GM21576 (cell line): ENCODE data around the gene CDC7.
"Not testable (repeated sequence)": the region's sequence is repeated elsewhere in the genome, so short reads cannot be mapped to it uniquely, and the experiment has no call there.

ENCODE experiments used
- ATAC-seq: cut with Tn5 transposase; IDR thresholded peaks from one replicate; pipeline ENCODE4 v1.9.1; 2021; ENCODE audit warnings: mild to moderate bottlenecking, moderate library complexity; ENCODE audit not compliant: unreplicated experiment

Gene CDC7

GRCh38 chr1:91500756-91501522 is at the start of gene CDC7:
TSS of gene CDC7 (plus strand) at chr1:91500851. CDS start at chr1:91501717, 866 bp downstream.
- ATAC-seq, result peak; percentile 65

GRCh38 chr1:91454136-91454535 is 46.5 kb upstream of the CDC7 start:
- ATAC-seq, result no peak

GRCh38 chr1:91455334-91455733 is 45.3 kb upstream of the CDC7 start:
- ATAC-seq, result no peak

GRCh38 chr1:91455896-91456295 is 44.8 kb upstream of the CDC7 start:
- no peak for ATAC-seq

- not testable (repeated sequence) for ATAC-seq
Measured at GRCh38 chr1:91465350-91465749, 35.3 kb upstream of the CDC7 start.

GRCh38 chr1:91476533-91477217 is 24.0 kb upstream of the CDC7 start:
- ATAC-seq, result no peak

- ATAC-seq, result no peak
Measured at GRCh38 chr1:91487469-91487868, 13.2 kb upstream of the CDC7 start.

GRCh38 chr1:91490501-91490900 is 10.2 kb upstream of the CDC7 start:
- ATAC-seq, result no peak

GRCh38 chr1:91498035-91498434 is 2.6 kb upstream of the CDC7 start:
- no peak for ATAC-seq

GRCh38 chr1:91498498-91499245 is 2.0 kb upstream of the CDC7 start:
- ATAC-seq, result no peak

GRCh38 chr1:91499346-91499745 is 1.3 kb upstream of the CDC7 start:
- no peak for ATAC-seq

GRCh38 chr1:91499904-91500755 is 521 bp upstream of the CDC7 start:
- ATAC-seq, result peak; percentile 9

GRCh38 chr1:91501523-91501851 is 836 bp downstream of the CDC7 start:
- peak; percentile 9 for ATAC-seq

- ATAC-seq, result no peak
Measured at GRCh38 chr1:91501971-91502671, 1.5 kb downstream of the CDC7 start.

GRCh38 chr1:91502672-91503184 is 2.1 kb downstream of the CDC7 start:
- ATAC-seq, result no peak

- ATAC-seq, result no peak
Measured at GRCh38 chr1:91503332-91503900, 2.8 kb downstream of the CDC7 start.

GRCh38 chr1:91503975-91504530 is 3.4 kb downstream of the CDC7 start:
- ATAC-seq, result no peak

- no peak for ATAC-seq
Measured at GRCh38 chr1:91505086-91505485, 4.4 kb downstream of the CDC7 start.

- ATAC-seq, result no peak
Measured at GRCh38 chr1:91506071-91506470, 5.4 kb downstream of the CDC7 start.
